GM18858 (cell line): ENCODE results near the gene VPS35L.

Source experiments
- ATAC-seq: cut with Tn5 transposase; IDR thresholded peaks from one replicate; pipeline ENCODE4 v1.9.1; 2021; ENCODE audit not compliant: unreplicated experiment

VPS35L gene

GRCh38 chr16:19589106-19589505 is 33.6 kb downstream of the VPS35L start:
- ATAC-seq: no peak

- ATAC-seq: no peak
Observed at GRCh38 chr16:19589771-19590302, 34.3 kb downstream of the VPS35L start.

DNA sequence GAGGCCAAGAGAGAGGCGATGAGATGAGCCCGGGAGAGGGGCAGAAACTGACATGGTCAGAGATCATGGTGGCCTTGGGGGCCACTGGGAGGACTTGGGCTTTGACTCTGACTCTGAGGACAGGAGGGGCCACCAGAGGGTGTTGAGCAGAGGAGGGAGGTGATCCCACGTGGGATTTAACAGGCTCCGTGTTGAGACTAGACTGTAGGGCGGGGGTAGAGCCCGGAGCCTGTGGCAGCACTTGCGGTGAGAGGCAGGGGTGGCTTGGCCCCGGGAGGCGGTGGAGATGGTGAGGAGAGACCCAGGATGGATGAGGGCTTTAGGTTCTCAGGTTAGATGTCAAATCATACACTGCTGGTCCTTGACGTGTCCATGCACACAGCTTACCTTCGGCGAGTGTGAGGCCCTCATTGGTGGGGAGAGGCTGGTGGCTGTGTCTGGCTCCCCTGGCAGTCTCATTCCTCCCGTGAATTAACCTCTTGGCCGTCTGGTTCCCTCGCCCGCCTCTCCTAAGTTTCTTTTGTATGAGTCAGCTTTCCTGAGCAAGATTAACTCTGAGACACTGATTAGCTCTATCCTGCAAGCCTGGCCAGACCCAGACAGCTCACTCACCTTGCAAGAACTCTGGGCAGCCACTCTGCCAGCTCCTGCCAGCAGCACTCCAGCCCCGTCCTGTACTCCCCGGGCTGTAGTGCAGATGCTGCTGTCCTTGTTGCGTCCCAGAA is 39.7 kb downstream of the VPS35L start:
- no peak for ATAC-seq

DNA sequence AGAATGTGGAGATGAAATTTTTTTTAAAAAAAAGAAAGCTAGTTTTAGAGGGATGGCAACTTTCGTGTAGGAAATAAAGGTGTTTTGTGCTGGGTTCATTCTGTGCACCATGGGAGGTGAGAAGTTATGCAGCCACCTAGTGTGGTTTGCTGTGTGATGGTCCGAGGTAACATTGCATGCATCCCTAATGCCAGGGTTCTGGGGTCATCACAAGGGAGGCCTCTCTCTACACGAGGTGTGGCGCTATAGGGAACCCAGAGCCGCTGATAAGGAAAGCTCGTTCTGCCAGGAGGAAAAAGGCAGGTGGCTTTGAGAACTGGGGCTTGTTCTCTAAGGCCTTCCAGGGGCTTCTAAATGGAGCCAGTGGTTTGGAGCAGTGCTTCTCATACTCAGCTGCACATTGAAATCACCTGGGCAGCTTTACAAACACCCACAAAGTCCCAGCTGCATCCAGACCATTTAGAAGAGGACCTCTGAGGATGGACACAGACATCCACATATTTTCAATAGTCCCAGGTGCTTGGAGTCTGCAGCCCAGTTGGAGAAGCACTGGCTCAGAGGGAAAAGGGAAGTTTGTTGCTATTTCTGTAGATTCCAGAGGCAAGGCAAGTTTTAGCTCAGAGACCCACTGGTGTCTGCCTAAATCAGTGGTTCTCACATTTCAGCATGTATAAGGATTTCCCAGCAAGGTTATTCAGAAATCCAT is 43.5 kb downstream of the VPS35L start:
- no peak for ATAC-seq

- no peak for ATAC-seq
Observed at GRCh38 chr16:19599968-19600716, 44.6 kb downstream of the VPS35L start.

- no peak for ATAC-seq
Observed at GRCh38 chr16:19601083-19601976, 45.8 kb downstream of the VPS35L start.

DNA sequence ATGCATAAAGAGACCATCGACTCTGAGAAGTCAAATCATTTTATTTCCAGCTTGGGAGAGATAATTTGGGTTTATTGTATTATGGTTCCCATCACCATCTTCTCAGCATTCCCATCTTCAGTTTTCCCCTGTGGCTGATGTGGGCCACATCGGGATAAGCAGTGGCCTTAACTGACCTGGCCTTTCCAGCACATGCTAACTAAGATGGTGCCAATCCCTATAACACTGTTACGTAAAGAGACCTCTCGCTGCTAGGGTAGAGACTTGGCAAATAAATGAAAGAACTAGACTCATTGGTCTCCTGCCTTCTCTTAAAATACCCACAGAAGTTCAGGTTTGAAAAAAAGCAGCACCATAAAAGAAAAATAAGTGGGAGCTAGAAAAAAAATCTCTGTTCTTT is 49.4 kb downstream of the VPS35L start:
- ATAC-seq: no peak

GRCh38 chr16:19605701-19606100 is 50.2 kb downstream of the VPS35L start:
- no peak for ATAC-seq

DNA sequence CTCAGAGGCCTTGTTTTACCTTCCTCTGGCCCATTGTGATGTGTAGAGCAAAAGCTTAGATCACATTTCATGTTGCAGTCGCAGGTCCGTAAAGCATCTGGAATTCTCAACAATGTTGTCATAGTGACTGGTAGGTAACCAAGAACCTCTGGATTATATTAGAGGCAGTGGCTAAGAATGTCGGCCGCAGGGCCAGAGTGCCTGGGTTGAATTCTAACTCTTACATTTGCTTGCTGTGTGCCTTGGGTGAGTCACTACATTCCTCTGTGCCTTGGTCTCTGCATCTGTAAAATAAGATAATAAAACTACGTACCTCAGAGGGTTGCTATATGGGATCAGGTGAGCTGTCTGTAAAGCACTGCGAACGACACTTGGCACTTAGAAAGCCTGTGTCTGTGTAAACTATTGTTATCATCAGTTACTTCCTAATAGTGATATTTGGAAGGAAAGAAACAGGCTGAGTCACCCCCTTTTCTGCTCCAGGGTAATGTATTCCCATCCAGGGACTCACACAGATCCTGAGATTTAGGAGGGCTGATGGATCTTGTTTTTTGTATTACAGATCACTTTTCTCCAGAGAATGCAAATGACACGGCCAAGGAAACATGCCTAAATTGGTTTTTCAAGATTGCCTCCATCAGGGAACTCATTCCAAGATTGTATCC is 52.2 kb downstream of the VPS35L start:
- no peak for ATAC-seq

DNA sequence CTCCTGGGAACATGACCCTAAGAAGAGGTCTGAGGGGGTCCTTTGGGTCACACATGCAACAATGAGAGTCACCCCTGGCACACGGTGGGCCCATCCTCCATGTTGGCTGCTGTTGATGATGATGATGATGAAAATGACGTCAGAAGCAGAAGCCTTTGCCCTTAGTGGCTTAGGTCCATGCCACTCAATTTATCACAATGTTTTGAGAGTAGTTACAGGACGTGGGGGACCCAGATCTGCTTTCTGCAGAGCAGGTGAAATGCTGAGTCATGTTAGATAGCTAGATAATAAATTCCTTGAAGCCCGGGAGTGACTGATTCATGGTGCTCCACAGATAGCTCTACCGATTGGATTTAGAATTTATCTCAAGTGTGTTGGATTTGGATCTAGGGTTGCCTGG is 53.9 kb downstream of the VPS35L start:
- ATAC-seq: no peak

- ATAC-seq: no peak
Observed at GRCh38 chr16:19610200-19610599, 54.7 kb downstream of the VPS35L start.

DNA sequence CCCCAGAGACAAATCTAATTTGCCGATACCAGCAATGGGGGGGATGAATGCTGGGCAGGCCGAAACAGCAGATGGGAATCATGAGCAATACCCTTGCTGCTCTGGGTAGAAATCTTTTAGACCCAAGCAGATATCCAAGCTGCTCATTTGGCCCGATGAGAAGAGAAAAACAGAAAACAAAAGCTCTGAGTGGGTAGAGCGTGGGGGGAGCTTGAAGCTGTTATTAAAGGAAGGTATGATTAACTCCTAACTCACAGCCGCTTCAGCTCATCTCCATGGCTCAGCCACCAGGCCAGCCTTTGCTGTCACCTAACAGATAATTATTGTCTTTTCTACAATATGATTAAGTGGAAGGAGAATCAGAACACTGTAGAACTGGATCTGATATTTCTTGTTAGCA is 58.3 kb downstream of the VPS35L start:
- no peak for ATAC-seq

DNA sequence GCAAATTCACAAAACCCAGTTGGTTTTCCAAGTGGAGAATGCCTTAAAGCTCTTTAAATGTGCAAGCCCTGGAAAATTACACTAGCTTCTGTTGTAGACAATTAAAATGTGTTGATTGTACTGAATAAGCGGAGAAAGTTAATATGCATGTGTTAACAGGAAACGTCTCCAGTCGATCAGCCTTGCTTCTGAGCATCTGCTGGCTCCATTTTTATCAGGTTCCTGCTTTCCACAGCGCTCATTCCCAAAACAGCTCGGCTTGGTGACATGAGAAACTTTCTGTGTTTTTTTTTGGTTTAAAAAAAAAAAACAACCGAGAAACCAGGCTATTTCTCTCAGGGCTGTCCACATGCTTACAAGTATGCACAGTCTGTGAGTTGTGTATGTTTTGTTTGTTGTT is 60.7 kb downstream of the VPS35L start:
- ATAC-seq: no peak

GRCh38 chr16:19618876-19619275 is 63.4 kb downstream of the VPS35L start:
- no peak for ATAC-seq

- ATAC-seq: no peak
Observed at GRCh38 chr16:19621445-19621844, 65.9 kb downstream of the VPS35L start.

DNA sequence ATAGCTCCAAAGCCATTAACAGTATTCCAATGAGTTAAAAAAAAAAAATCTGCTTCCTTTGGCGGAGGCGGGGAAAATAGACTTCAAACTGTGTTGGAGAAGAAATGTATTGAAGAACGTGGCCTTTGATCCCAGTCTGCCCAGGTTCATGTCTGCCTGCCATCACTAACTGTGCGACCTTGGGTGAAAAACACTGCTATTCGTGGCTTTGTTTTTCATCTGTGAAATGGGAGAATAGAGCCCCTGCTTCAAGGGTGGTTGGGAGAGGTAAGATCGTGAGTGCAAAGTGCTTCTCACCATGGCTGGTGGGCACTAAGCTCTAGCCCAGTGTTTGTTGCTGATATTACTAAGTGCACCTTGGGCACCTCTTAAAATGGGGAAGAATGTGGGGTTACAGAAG is 69.5 kb downstream of the VPS35L start:
- ATAC-seq: no peak

DNA sequence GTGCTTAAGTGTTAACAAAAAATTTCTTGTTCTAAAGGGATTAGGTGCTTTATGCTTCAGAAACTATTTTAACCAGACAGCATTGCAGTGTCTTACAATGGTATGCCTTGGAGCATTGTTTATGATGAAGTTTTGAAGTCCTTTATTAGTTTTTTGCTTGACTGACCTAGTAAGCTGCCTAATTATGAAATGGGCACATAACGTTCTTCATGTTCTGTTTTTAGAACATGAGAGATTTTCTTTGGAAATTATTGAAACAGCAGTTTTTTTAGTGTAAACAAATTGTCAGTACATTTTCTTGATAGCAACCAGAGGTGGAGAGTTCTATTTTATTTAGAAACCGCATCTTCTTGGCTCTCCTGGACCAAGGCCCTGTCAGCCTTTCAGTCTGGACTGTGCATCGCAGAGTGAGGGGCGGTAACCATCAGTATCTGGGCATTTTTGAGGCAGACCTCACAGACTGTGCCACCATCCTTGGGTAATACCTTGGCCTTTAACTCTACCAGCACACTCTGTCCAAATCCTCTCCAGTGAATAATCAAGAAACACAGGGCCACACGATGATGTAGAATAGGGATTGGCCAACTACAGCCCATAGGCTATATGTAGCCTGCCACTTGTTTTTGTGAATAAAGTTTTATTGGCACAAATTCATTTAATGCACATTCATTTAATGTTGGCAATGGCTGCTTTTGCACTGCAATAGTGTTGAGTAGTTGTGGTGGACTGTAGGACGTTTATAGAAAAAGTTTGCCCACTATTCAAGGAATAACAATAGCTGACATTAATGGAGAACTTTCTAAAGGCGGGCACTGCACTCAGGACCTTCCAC is 81.1 kb downstream of the VPS35L start:
- no peak for ATAC-seq

GRCh38 chr16:19639986-19640421 is 84.5 kb downstream of the VPS35L start:
- no peak for ATAC-seq

DNA sequence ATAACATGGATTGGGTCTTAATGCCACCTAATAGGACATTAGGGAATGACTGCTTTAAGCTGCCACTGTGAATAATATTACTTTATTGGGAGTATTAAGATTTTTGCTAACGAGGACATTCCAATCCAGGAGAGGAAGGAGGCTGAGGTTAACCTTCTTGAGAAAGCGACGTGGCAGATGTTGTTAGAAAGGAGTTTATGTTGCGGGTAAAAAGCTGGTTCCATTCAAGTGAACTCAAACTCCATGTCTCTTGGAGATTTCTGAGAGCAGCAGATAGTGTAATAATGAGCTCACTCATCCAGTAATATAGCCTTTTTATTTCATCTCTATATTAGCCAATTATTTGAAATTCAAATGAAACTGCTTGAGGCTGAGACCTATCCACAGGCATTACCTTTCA is 87.0 kb downstream of the VPS35L start:
- no peak for ATAC-seq
